Glutamatergic neuron (in vitro differentiated cells): ENCODE data around the gene HELQ. TPM values are rescaled to one million over a fixed set of nuclear protein-coding genes. Genes with fewer than 3 reads are reported as not detected.

ENCODE experiments used
- DNase-seq: peaks from one replicate; pipeline ENCODE4 v3.0.0; 2022
- H3K27ac Mint-ChIP-seq: one replicate; pipeline ENCODE4 v1.8.0; 2020; ENCODE audit warnings: mild to moderate bottlenecking, mixed read lengths, inconsistent platforms; ENCODE audit not compliant: unreplicated experiment
- H3K27me3 Mint-ChIP-seq: one replicate; pipeline ENCODE4 v1.8.0; 2020; ENCODE audit warnings: mild to moderate bottlenecking, moderate library complexity, mixed read lengths, inconsistent platforms; ENCODE audit not compliant: unreplicated experiment
- H3K36me3 Mint-ChIP-seq: one replicate; pipeline ENCODE4 v1.8.0; 2020; ENCODE audit warnings: mild to moderate bottlenecking, mixed read lengths, inconsistent platforms; ENCODE audit not compliant: unreplicated experiment
- H3K4me1 Mint-ChIP-seq: one replicate; pipeline ENCODE4 v1.8.0; 2020; ENCODE audit warnings: mild to moderate bottlenecking, low read depth, mixed read lengths, inconsistent platforms; ENCODE audit not compliant: unreplicated experiment
- H3K4me3 Mint-ChIP-seq: one replicate; pipeline ENCODE4 v1.8.0; 2020; ENCODE audit warnings: mild to moderate bottlenecking, mixed read lengths, inconsistent platforms; ENCODE audit not compliant: unreplicated experiment
- H3K9me3 Mint-ChIP-seq: one replicate; pipeline ENCODE4 v1.8.0; 2020; ENCODE audit warnings: mild to moderate bottlenecking, moderate library complexity, mixed read lengths, inconsistent platforms; ENCODE audit not compliant: unreplicated experiment
- CTCF ChIP-seq: fragments of 200-600 bp; sonication (generic); IDR thresholded peaks from one replicate; pipeline ENCODE4 v1.5.0; 2021; ENCODE audit not compliant: partially characterized antibody, unreplicated experiment
- total RNA-seq: library from RNA; stranded (reverse); fragmentation: NEBNext Ultra II Directional; extraction: Animal tissue kit (Norgen Biotek cat#: 25700); gene quantifications from one replicate; pipeline ENCODE4 v1.2.1, GENCODE V29; 2021; ENCODE audit not compliant: unreplicated experiment

HELQ gene
- total RNA-seq, 1 donor from 2014 or later: 11.7 TPM

DNA sequence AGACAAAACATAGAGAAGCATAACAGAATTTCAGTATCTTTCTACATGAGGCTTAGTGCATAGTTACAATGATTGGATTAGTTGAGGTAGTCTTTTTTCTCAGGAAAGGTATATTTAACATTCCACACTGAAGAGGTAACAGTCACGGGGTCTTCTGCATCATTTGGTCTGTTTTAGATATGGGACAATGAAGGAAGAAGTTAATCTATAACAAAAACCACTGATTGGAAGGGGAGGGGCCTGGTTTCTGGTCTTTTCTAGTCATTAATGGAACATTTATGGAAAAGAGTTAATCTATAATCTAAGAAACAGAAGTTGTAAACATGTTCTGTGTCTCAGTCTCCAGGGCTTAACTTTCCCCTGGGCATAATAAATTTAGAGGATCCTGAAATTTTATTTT is 83.7 kb downstream of the HELQ start:
- peaks cover 3% of the 10 kb centered on the region for H3K9me3 Mint-ChIP-seq
- no peaks in the 10 kb centered on the region for H3K27me3 Mint-ChIP-seq
- H3K4me1 Mint-ChIP-seq: no peaks in the 10 kb centered on the region
- TF ChIP-seq CTCF: no peak
- H3K4me3 Mint-ChIP-seq: no peak overlapping the region
- H3K36me3 Mint-ChIP-seq: peaks cover 4% of the 10 kb centered on the region
- DNase-seq: no peak
- H3K27ac Mint-ChIP-seq: no peak overlapping the region

DNA sequence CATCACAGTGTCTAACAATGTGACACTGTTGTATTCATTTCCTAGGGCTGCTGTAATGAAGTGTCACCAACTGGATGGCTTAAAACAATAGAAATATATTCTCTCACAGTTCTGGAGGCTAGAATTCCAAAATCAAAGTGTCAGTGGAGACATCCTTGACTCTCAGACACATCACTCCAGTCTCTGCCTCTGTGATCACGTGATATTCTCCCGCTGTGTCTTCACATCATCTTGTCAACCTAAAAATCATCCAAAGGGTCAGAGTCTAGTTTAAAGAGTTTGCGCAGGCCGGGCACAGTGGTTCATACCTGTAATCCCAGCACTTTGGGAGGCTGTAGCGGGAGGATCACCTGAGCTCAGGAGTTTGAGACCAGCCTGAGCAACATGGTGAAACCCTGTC is 84.4 kb downstream of the HELQ start:
- Mint-ChIP-seq H3K36me3 (peaks cover 2% of the 10 kb centered on the region), H3K27ac (no peak overlapping the region), H3K4me1 (no peaks in the 10 kb centered on the region), H3K9me3 (peaks cover 2% of the 10 kb centered on the region), H3K4me3 (no peak overlapping the region), H3K27me3 (no peaks in the 10 kb centered on the region)
- DNase-seq: no peak
- no peak for TF ChIP-seq CTCF

GRCh38 chr4:83370640-83370906 is 85.0 kb downstream of the HELQ start:
- no peak for DNase-seq
- H3K9me3 Mint-ChIP-seq: no peaks in the 10 kb centered on the region
- H3K27me3 Mint-ChIP-seq: no peaks in the 10 kb centered on the region
- no peaks in the 10 kb centered on the region for H3K36me3 Mint-ChIP-seq
- no peak for TF ChIP-seq CTCF
- H3K4me1 Mint-ChIP-seq: no peaks in the 10 kb centered on the region
- H3K27ac Mint-ChIP-seq: no peak overlapping the region
- H3K4me3 Mint-ChIP-seq: no peak overlapping the region

DNA sequence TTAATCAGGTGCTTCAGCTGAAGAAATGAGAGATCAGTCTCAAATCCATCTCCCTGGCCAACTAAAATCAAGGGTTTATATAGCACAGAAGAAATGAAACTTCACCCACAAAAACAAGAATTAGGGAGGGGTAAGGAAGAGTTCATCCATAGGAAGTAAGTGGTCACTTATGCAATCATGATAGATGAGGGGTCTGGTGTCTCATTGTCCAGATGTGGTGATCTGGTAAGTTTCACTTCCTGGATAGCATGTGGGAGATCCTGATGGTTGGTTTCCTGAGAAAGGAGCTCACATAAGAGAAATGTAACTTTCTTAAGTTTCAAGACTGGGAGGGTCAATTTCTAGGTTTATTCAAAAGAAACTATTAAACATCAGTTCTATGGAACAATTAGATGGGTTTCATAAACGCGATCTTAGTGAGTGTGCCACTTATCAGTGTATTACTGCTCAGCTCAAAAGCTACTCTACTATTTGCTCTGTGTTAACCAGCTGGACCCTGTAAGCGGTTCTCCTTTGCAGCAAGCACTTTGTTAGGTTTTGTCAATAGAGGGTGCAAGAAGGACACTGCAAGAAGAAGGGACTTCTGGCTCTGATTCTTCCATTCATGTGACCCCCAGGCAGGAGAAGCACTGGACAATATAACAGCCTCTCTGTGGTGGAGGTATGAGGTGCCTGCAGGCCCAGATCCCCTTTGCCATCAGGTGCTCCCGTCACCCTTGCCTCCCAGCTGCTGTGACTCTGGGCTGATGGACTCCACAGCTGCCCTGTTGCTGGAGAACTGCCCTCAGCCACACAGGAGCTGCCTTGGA is 85.6 kb downstream of the HELQ start:
- H3K4me1 Mint-ChIP-seq: no peaks in the 10 kb centered on the region
- H3K36me3 Mint-ChIP-seq: no peaks in the 10 kb centered on the region
- H3K27me3 Mint-ChIP-seq: no peaks in the 10 kb centered on the region
- H3K9me3 Mint-ChIP-seq: no peaks in the 10 kb centered on the region
- no peak overlapping the region for H3K4me3 Mint-ChIP-seq
- TF ChIP-seq CTCF: no peak
- no peak for DNase-seq
- no peak overlapping the region for H3K27ac Mint-ChIP-seq

DNA sequence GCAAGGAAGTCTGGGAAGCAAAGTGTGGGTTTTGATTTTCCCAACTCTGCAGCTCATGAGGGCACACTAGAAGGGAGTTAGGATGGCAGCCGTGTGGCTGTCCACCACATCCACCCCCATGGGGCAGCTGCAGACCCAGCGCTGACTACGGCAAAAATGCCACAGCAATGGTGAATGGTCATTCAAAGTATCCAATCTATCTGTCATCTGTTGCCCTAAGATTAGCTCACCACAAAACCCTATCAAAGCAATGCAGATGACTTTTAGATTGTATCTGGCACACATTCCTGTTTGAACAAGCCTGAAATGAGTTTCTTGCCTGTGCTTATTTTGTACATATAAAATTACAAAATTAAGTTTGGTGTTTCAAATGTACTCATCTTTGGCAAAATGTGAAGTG is 91.3 kb downstream of the HELQ start:
- no peak for TF ChIP-seq CTCF
- Mint-ChIP-seq H3K4me1 (no peaks in the 10 kb centered on the region), H3K27ac (no peak overlapping the region), H3K27me3 (no peaks in the 10 kb centered on the region), H3K9me3 (no peaks in the 10 kb centered on the region), H3K36me3 (no peaks in the 10 kb centered on the region), H3K4me3 (no peak overlapping the region)
- no peak for DNase-seq
